GM12878 (cell line): Measurements from ENCODE around the gene FOSB. TPM values are rescaled to one million over a fixed set of nuclear protein-coding genes. Genes with fewer than 3 reads are reported as not detected.

Source experiments
- ATAC-seq: fragments of 200-7000 bp; cut with Tn5 transposase; 3 replicates; pipeline ENCODE4 v1.9.1; 2020; ENCODE audit warnings: mild to moderate bottlenecking, moderate library complexity
- BruUV-seq: library from RNA; stranded (reverse); fragments of 400-500 nt; replicated peaks from 2 replicates; lab custom pipeline; 2021; lab: Mats Ljungman, UMichigan
- CTCF ChIA-PET: fragments of 300-600 bp; sonication (Branson Sonifier 250); formaldehyde crosslinking; extraction: SDS; loops from one replicate; lab custom pipeline; 2021; ENCODE audit warnings: inconsistent platforms; lab: Yijun Ruan, JAX
- POLR2A ChIA-PET: fragments of 350-600 bp; formaldehyde crosslinking; extraction: SDS; loops from one replicate; lab custom pipeline; 2021; ENCODE audit warnings: inconsistent platforms; lab: Charles Lee
- RAD21 ChIA-PET: fragments of 300-600 bp; sonication (Branson Sonifier 250); formaldehyde crosslinking; loops from one replicate; lab custom pipeline; 2023; ENCODE audit warnings: antibody characterized with exemption; ENCODE audit not compliant: unreplicated experiment; lab: Charles Lee
- SMC1A ChIA-PET: fragments of 300-600 bp; sonication (Branson Sonifier 250); formaldehyde crosslinking; loops from one replicate; lab custom pipeline; 2023; ENCODE audit not compliant: unreplicated experiment, uncharacterized antibody; lab: Charles Lee
- DNase-seq: peaks from one replicate; pipeline ENCODE4 v3.0.0-alpha.2; 2011; ENCODE audit warnings: low read depth, low spot score
- FAIRE-seq: peaks from 3 replicates; lab custom pipeline; 2011; peaks lifted over from hg19 to GRCh38; lab: Jason Lieb, UNC
- H2AFZ ChIP-seq: 2 replicates; pipeline ENCODE4 v1.6.0; 2011; ENCODE audit warnings: low read depth, low read length, control low read depth; ENCODE audit not compliant: control insufficient read depth
- H3K27ac ChIP-seq: 2 replicates; pipeline ENCODE4 v1.5.1; 2011; ENCODE audit warnings: control low read depth; ENCODE audit not compliant: control insufficient read depth, insufficient read depth
- H3K27me3 ChIP-seq, 2 experiments: replicated peaks in 1 of 2; 2 replicates each; pipeline versions ENCODE4 v1.6.0 to v1.6.1; 2011; ENCODE audit warnings: low read length in 1 of 2; ENCODE audit not compliant: control insufficient read depth in 2 of 2, insufficient read depth in 2 of 2
- H3K36me3 ChIP-seq, 2 experiments: 2 replicates each; pipeline ENCODE4 v1.5.1; 2011; ENCODE audit warnings: low read length in 1 of 2; ENCODE audit not compliant: control insufficient read depth in 2 of 2, insufficient read depth in 2 of 2
- H3K4me1 ChIP-seq: 2 replicates; pipeline ENCODE4 v1.6.1; 2011; ENCODE audit warnings: mild to moderate bottlenecking, low read length, moderate library complexity, mixed read lengths; ENCODE audit not compliant: control insufficient read depth, insufficient read depth
- H3K4me2 ChIP-seq: 2 replicates; pipeline ENCODE4 v1.6.0; 2011; ENCODE audit warnings: control low read depth; ENCODE audit not compliant: control insufficient read depth, insufficient read depth
- H3K4me3 ChIP-seq: fragments of 200-600 bp; sonication (generic); 2 replicates; pipeline ENCODE4 v1.5.1; 2016
- H3K79me2 ChIP-seq: 2 replicates; pipeline ENCODE4 v1.6.0; 2011; ENCODE audit warnings: low read length; ENCODE audit not compliant: control insufficient read depth, insufficient read depth
- H3K9ac ChIP-seq: 2 replicates; pipeline ENCODE4 v1.8.0; 2011; ENCODE audit warnings: low read length, control low read depth, mixed read lengths; ENCODE audit not compliant: control insufficient read depth, insufficient read depth
- H3K9me3 ChIP-seq: replicated peaks from 3 replicates; pipeline ENCODE4 v1.5.1; 2011; ENCODE audit warnings: mild to moderate bottlenecking, low read length; ENCODE audit not compliant: control insufficient read depth, insufficient read depth
- H4K20me1 ChIP-seq: 2 replicates; pipeline ENCODE4 v1.6.0; 2011; ENCODE audit not compliant: control insufficient read depth, insufficient read depth
- BHLHE40 ChIP-seq, 2 experiments: fragments of 450-650 bp in 1 of 2; IDR thresholded peaks; 2 replicates each; pipeline ENCODE4 v1.6.1; 2011 to 2017; ENCODE audit warnings: low read depth in 2 of 2, borderline replicate concordance in 1 of 2, improper control_type of control experiment in 1 of 2, low read length in 1 of 2, mild to moderate bottlenecking in 1 of 2
- CBX3 ChIP-seq: fragments of 200-600 bp; sonication (generic); IDR thresholded peaks from 2 replicates; pipeline ENCODE4 v1.6.1; 2016; ENCODE audit warnings: low read depth, borderline replicate concordance
- CEBPB ChIP-seq, 2 experiments: fragments of 150-350 bp in 1 of 2; IDR thresholded peaks; 2 replicates each; pipeline ENCODE4 v1.6.1; 2012 to 2014; ENCODE audit warnings: low read depth in 2 of 2, low read length in 2 of 2, borderline replicate concordance in 1 of 2, inconsistent platforms in 1 of 2
- EGR1 ChIP-seq, 2 experiments: IDR thresholded peaks; 1 replicate in 1 of 2; 2 replicates in 1 of 2; pipeline ENCODE4 v1.6.1; 2011 to 2012; ENCODE audit warnings: low read depth in 2 of 2, low read length in 2 of 2, borderline replicate concordance in 1 of 2, mild to moderate bottlenecking in 1 of 2, moderate library complexity in 1 of 2
- FOXK2 ChIP-seq: fragments of 450-650 bp; IDR thresholded peaks from 2 replicates; pipeline ENCODE4 v1.6.1; 2017; ENCODE audit warnings: mild to moderate bottlenecking, moderate library complexity
- HDGF ChIP-seq: fragments of 450-650 bp; IDR thresholded peaks from 2 replicates; pipeline ENCODE4 v1.6.1; 2016; ENCODE audit warnings: antibody characterized with exemption
- MXI1 ChIP-seq: fragments of 150-350 bp; IDR thresholded peaks from 2 replicates; pipeline ENCODE4 v1.6.1; 2011; ENCODE audit warnings: low read depth, mild to moderate bottlenecking, inconsistent platforms, low read length, improper control_type of control experiment
- NFYA ChIP-seq: IDR thresholded peaks from 2 replicates; pipeline ENCODE4 v1.6.1; 2011; ENCODE audit warnings: low read depth, mild to moderate bottlenecking, low read length, improper control_type of control experiment, borderline replicate concordance
- POLR2A ChIP-seq: IDR thresholded peaks from 2 replicates; pipeline ENCODE4 v1.6.1; 2011; ENCODE audit warnings: low read depth, mild to moderate bottlenecking, low read length
- RCOR1 ChIP-seq: conservative IDR thresholded peaks from 2 replicates; pipeline ENCODE4 v1.6.1; 2012; ENCODE audit warnings: low read depth, low read length, improper control_type of control experiment
- RFX5 ChIP-seq: IDR thresholded peaks from 2 replicates; pipeline ENCODE4 v1.6.1; 2011; ENCODE audit warnings: low read depth, low read length, improper control_type of control experiment
- SMAD5 ChIP-seq: IDR thresholded peaks from 2 replicates; pipeline ENCODE4 v1.6.1; 2016; ENCODE audit warnings: antibody characterized with exemption, low read depth
- STAT1 ChIP-seq: fragments of 450-650 bp; conservative IDR thresholded peaks from 2 replicates; pipeline ENCODE4 v1.6.1; 2014; ENCODE audit warnings: antibody characterized with exemption, mild to moderate bottlenecking
- USF1 ChIP-seq: IDR thresholded peaks from 2 replicates; pipeline ENCODE4 v1.6.1; 2011; ENCODE audit warnings: borderline replicate concordance, low read depth, mild to moderate bottlenecking, moderate library complexity, mixed read lengths, low read length; ENCODE audit not compliant: insufficient read depth; ENCODE audit errors: extremely low read length
- ZNF217 ChIP-seq: fragments of 450-650 bp; IDR thresholded peaks from 2 replicates; pipeline ENCODE4 v1.6.1; 2017; ENCODE audit warnings: antibody characterized with exemption, mild to moderate bottlenecking
- ZSCAN29 ChIP-seq: fragments of 450-650 bp; IDR thresholded peaks from 2 replicates; pipeline ENCODE4 v1.6.1; 2017; ENCODE audit warnings: mild to moderate bottlenecking, moderate library complexity
- WGBS: methylation state at CpG from one replicate; pipeline ENCODE4 v1.1.6; 2016; ENCODE audit warnings: low lambda C conversion rate; ENCODE audit not compliant: insufficient replicate concordance, insufficient coverage; ENCODE audit errors: missing lambda C conversion rate; 5-methylcytosine and 5-hydroxymethylcytosine counted together
- in situ Hi-C: fragments of 300-500 bp; cut with MboI; formaldehyde crosslinking; loops from 9 replicates; pipeline ENCODE4 v1.14.3; 2018; ENCODE audit warnings: mixed read lengths
- intact Hi-C: fragments of 100-400 bp; cut with micrococcal nuclease; formaldehyde crosslinking; loops from one replicate; pipeline ENCODE4 v1.14.2; 2022; ENCODE audit not compliant: unreplicated experiment
- polyA plus RNA-seq, 11 experiments: library from polyadenylated mRNA; depleted of rRNA in 4 of 11; unstranded in 6 of 11; stranded (reverse) in 5 of 11; fragments of >200 nt; fragmentation: Nextera tagmentation in 4 of 11; fragmentation: Illumina TruSeq in 1 of 11; extraction: Ambion mirVana in 4 of 11; extraction: Trizol in 1 of 11; gene quantifications; 1 replicate in 1 of 11; 2 replicates in 10 of 11; pipeline versions ENCODE4 v1.2.1 to v1.2.3, GENCODE V29; 2011 to 2016; ENCODE audit warnings: inconsistent platforms in 2 of 11, missing spikeins in 2 of 11, low read depth in 1 of 11
- total RNA-seq, 4 experiments: library from RNA; depleted of rRNA in 3 of 4; stranded (reverse); fragments of >200 nt in 3 of 4; fragmentation: Illumina TruSeq in 1 of 4; extraction: Trizol in 1 of 4; gene quantifications; 2 replicates each; pipeline versions ENCODE4 v1.2.1 to v1.2.3, GENCODE V29; 2013 to 2021
- TF ChIP-seq, protein P1 (sequence below): IDR thresholded peaks from 2 replicates; pipeline ENCODE4 v1.6.1; 2011; ENCODE audit warnings: low read depth, mild to moderate bottlenecking, low read length, moderate library complexity, borderline replicate concordance; ENCODE audit errors: extremely low read depth
- TF ChIP-seq, protein P2 (sequence below): fragments of 450-650 bp; IDR thresholded peaks from 2 replicates; pipeline ENCODE4 v1.6.1; 2016; ENCODE audit warnings: mild to moderate bottlenecking, moderate library complexity, borderline replicate concordance

The FOSB gene
- total and polyA plus RNA-seq, 10 of the 15 experiments (the other 5 are each of a cell fraction or from before 2014, with no cell fraction given) = 0.06 to 0.56 (median 0.26) TPM

GRCh38 chr19:45439569-45440258 lies 28.1 kb upstream of the FOSB start:
- ChIA-PET CTCF (interaction anchor here (0.6 to 6.6 kb wide), 46 partner anchors 9 to 359 kb away, joined by 3 to 385 read pairs (median 4); partner anchors contain the start of genes ERCC1, FOSB, PPM1N and PPP1R13L), POLR2A (interaction anchor here (0.6 to 2.6 kb wide), 13 partner anchors 8 to 218 kb away, joined by 3 to 30 read pairs (median 6); partner anchors contain the start of gene FOSB), RAD21 (interaction anchor here (0.8 to 3.5 kb wide), 25 partner anchors 8 to 330 kb away, joined by 3 to 206 read pairs (median 5); partner anchors contain the start of genes FOSB, PPP1R13L, QPCTL and SIX5), SMC1A (interaction anchor here (0.7 to 6.0 kb wide), 18 partner anchors 9 to 206 kb away, joined by 3 to 145 read pairs (median 6); partner anchors contain the start of gene FOSB)
- Histone ChIP-seq H3K4me3 (peak overlapping the region; percentile 57), H3K36me3 (no peaks in the 10 kb centered on the region), H3K4me1 (peaks cover 18% of the 10 kb centered on the region), H4K20me1 (no peaks in the 10 kb centered on the region), H3K27ac (peak overlapping the region; percentile 82), H3K9me3 (no peaks in the 10 kb centered on the region), H3K4me2 (peak overlapping the region; percentile 76), H3K9ac (peak overlapping the region; percentile 73), H3K27me3 (no peaks in the 10 kb centered on the region), H3K79me2 (no peaks in the 10 kb centered on the region), H2AFZ (peak overlapping the region; percentile 75)
- intact Hi-C loops = loop anchor here (1.0 to 5.0 kb wide), 4 partner anchors 11 to 203 kb away; partner anchors contain the start of gene OPA3
- DNase-seq = no peak
- FAIRE-seq = no peak
- no TSS peak for BruUV-seq
- in situ Hi-C loops = loop anchor here (5.0 kb wide), 1 partner anchor 38 kb away; no protein-coding TSS in a partner anchor
- ATAC-seq = peak; percentile 81
- WGBS = under 1% methylated on average over 77 of the region's 78 CpGs
- no peak for TF ChIP-seq RFX5
- peak; percentile 93; the same call in 1 of the 2 replicates for TF ChIP-seq STAT1
- TF ChIP-seq SMAD5 = no peak
- TF ChIP-seq POLR2A = peak; percentile 59; the same call in 1 of the 2 replicates
- TF ChIP-seq, protein P1, sequence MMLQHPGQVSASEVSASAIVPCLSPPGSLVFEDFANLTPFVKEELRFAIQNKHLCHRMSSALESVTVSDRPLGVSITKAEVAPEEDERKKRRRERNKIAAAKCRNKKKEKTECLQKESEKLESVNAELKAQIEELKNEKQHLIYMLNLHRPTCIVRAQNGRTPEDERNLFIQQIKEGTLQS = 0 out of 2 replicates have a peak, but pooled peaks have one; percentile 2
- no peak for TF ChIP-seq HDGF
- no peak; the same call in 1 of the 2 replicates for TF ChIP-seq RCOR1
- no peak for TF ChIP-seq FOXK2
- TF ChIP-seq ZNF217 = no peak; the same call in 1 of the 2 replicates
- no peak for TF ChIP-seq MXI1
- no peak for TF ChIP-seq CEBPB (IDR thresholded peaks at IDR 0.05; ENCODE audit: borderline replicate concordance in 1 of 2, low read depth in 2 of 2, low read length in 2 of 2)
- peak; percentile 18 to 74; a peak in 2 of 4 replicates for TF ChIP-seq BHLHE40 (IDR thresholded peaks at IDR 0.05; ENCODE audit: borderline replicate concordance in 1 of 2, low read depth in 2 of 2, low read length in 1 of 2)
- TF ChIP-seq, protein P2, sequence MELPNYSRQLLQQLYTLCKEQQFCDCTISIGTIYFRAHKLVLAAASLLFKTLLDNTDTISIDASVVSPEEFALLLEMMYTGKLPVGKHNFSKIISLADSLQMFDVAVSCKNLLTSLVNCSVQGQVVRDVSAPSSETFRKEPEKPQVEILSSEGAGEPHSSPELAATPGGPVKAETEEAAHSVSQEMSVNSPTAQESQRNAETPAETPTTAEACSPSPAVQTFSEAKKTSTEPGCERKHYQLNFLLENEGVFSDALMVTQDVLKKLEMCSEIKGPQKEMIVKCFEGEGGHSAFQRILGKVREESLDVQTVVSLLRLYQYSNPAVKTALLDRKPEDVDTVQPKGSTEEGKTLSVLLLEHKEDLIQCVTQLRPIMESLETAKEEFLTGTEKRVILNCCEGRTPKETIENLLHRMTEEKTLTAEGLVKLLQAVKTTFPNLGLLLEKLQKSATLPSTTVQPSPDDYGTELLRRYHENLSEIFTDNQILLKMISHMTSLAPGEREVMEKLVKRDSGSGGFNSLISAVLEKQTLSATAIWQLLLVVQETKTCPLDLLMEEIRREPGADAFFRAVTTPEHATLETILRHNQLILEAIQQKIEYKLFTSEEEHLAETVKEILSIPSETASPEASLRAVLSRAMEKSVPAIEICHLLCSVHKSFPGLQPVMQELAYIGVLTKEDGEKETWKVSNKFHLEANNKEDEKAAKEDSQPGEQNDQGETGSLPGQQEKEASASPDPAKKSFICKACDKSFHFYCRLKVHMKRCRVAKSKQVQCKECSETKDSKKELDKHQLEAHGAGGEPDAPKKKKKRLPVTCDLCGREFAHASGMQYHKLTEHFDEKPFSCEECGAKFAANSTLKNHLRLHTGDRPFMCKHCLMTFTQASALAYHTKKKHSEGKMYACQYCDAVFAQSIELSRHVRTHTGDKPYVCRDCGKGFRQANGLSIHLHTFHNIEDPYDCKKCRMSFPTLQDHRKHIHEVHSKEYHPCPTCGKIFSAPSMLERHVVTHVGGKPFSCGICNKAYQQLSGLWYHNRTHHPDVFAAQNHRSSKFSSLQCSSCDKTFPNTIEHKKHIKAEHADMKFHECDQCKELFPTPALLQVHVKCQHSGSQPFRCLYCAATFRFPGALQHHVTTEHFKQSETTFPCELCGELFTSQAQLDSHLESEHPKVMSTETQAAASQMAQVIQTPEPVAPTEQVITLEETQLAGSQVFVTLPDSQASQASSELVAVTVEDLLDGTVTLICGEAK = no peak
- TF ChIP-seq NFYA = no peak
- no peak for TF ChIP-seq EGR1 (IDR thresholded peaks at IDR 0.05; ENCODE audit: borderline replicate concordance in 1 of 2, low read depth in 2 of 2, low read length in 2 of 2)
- no peak for TF ChIP-seq USF1
- no peak for TF ChIP-seq CBX3
- peak; percentile 71; the same call in 1 of the 2 replicates for TF ChIP-seq ZSCAN29
